ENCODE results near the gene ATXN2L.
"Not testable (repeated sequence)": the region's sequence is repeated elsewhere in the genome, so short reads cannot be mapped to it uniquely, and the experiment has no call there.

Gene ATXN2L

GRCh38 chr16:28845761-28846079, 22.9 kb downstream of the ATXN2L start:
- peak overlapping the region; percentile 97 for H3K27ac Mint-ChIP-seq
- H3K4me1 Mint-ChIP-seq (ENCODE audit: low read depth): peaks cover 29% of the 10 kb centered on the region

GRCh38 chr16:28846080-28846932, 23.5 kb downstream of the ATXN2L start, which contains the start of gene TUFM:
TSS of gene TUFM (minus strand) at chr16:28846348. CDS start at chr16:28846269, 79 bp downstream.
- Mint-ChIP-seq H3K9me3 (no peaks in the 10 kb centered on the region), H3K4me1 (ENCODE audit: low read depth) (peaks cover 29% of the 10 kb centered on the region), H3K27ac (peak within 1 kb of the TSS; percentile 97), H3K36me3 (ENCODE audit: low read depth) (peaks cover 59% of the 10 kb centered on the region), H3K4me3 (peak within 1 kb of the TSS; percentile 98), H3K27me3 (no peaks in the 10 kb centered on the region)
- peak; percentile 97 for DNase-seq

More at GRCh38 chr16:28845761-28846079, 22.9 kb downstream of the ATXN2L start:
- no peak for DNase-seq
- Mint-ChIP-seq H3K36me3 (ENCODE audit: low read depth) (peaks cover 65% of the 10 kb centered on the region), H3K27me3 (no peaks in the 10 kb centered on the region), H3K9me3 (no peaks in the 10 kb centered on the region), H3K4me3 (peak overlapping the region; percentile 98)

- peak; percentile 54 for DNase-seq
- H3K4me3 Mint-ChIP-seq: peak overlapping the region; percentile 98
- peaks cover 29% of the 10 kb centered on the region for H3K4me1 Mint-ChIP-seq (ENCODE audit: low read depth)
- H3K9me3 Mint-ChIP-seq: no peaks in the 10 kb centered on the region
- H3K36me3 Mint-ChIP-seq (ENCODE audit: low read depth): peaks cover 54% of the 10 kb centered on the region
- H3K27me3 Mint-ChIP-seq: no peaks in the 10 kb centered on the region
- H3K27ac Mint-ChIP-seq: peak overlapping the region; percentile 97
Measured at GRCh38 chr16:28846933-28847273, 24.1 kb downstream of the ATXN2L start.

- DNase-seq: no peak
- no peak overlapping the region for H3K4me3 Mint-ChIP-seq
- peaks cover 24% of the 10 kb centered on the region for H3K36me3 Mint-ChIP-seq (ENCODE audit: low read depth)
- H3K9me3 Mint-ChIP-seq: no peaks in the 10 kb centered on the region
- peaks cover 14% of the 10 kb centered on the region for H3K4me1 Mint-ChIP-seq (ENCODE audit: low read depth)
- H3K27ac Mint-ChIP-seq: no peak overlapping the region
- no peaks in the 10 kb centered on the region for H3K27me3 Mint-ChIP-seq
Measured at GRCh38 chr16:28858421-28858820, 35.6 kb downstream of the ATXN2L start.

DNA sequence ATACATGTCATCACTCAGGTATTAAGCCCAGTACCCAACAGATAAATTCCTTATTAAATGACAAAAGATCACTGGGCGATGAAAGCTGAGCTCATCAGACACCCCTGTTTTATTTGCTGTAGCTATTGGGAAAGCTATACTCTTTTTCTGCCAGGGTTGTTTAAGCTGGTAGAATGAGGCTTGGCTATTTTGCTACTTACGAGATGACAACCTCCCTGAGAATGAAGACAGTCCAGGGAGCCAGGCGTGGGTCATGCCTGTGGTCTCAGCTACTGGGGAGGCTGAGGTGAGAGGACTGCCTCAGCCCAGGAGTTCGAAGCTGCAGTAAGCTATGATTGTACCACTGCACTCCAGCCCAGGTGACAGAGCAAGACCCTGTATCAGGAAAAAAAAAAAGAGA, 36.5 kb downstream of the ATXN2L start:
- Mint-ChIP-seq H3K27me3 (no peaks in the 10 kb centered on the region), H3K27ac (no peak overlapping the region), H3K4me1 (ENCODE audit: low read depth) (peaks cover 16% of the 10 kb centered on the region), H3K9me3 (no peaks in the 10 kb centered on the region), H3K36me3 (ENCODE audit: low read depth) (peaks cover 29% of the 10 kb centered on the region), H3K4me3 (no peak overlapping the region)
- no peak for DNase-seq

DNA sequence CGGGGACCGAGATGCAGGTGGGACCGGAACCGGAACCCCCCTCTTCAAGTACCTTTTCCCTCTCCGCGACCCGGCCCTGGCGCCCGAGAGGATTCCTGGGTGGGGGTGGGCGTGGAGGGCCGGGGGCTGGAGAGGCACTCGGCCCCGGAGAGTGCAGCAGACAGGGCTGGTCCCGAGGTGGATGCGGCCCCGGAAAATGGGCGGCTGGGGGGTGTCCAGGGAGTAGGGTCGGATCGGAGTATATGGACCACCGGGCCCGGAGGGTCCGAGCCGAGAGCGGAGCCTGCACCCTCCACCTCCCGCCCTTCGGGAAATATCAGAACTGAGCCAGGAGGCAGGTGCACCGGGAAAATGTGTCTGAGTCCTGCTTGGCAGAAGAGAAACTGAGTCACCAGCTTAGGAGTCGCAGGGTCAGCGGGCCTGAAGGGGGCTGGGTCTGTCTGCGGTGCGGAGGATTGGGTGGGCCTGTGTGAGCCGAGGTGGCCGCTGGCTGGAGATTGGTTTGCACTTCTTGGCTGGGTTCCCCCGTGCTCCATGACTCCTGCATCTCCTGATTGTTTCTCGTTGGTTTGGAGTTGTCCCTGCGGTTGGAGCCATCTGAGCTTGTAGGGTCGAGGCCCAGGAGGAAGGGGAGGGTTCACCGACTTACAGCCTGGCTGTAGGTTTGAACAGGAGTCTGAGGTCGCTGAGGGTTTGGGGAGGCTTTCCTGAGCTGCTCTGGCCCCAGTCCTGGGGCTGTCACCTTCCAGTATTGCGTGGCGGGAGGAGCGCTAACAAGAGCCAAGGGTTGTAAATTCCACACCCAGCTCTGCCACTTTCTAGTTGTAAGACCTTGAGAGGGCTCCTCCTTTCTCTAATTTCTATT, 41.4 kb downstream of the ATXN2L start:
- Mint-ChIP-seq H3K36me3 (ENCODE audit: low read depth) (peaks cover 54% of the 10 kb centered on the region), H3K27me3 (no peaks in the 10 kb centered on the region), H3K9me3 (no peaks in the 10 kb centered on the region), H3K4me3 (peak overlapping the region; percentile 98), H3K4me1 (ENCODE audit: low read depth) (peaks cover 33% of the 10 kb centered on the region), H3K27ac (peak overlapping the region; percentile 99)
- DNase-seq: no peak

GRCh38 chr16:28865001-28865688, 42.3 kb downstream of the ATXN2L start:
- H3K4me1 Mint-ChIP-seq (ENCODE audit: low read depth): peaks cover 32% of the 10 kb centered on the region
- peak overlapping the region; percentile 99 for H3K27ac Mint-ChIP-seq
- no peaks in the 10 kb centered on the region for H3K9me3 Mint-ChIP-seq

GRCh38 chr16:28865722-28866453, 43.1 kb downstream of the ATXN2L start:
- Mint-ChIP-seq H3K36me3 (ENCODE audit: low read depth) (peaks cover 66% of the 10 kb centered on the region), H3K27ac (peak overlapping the region; percentile 99), H3K9me3 (no peaks in the 10 kb centered on the region), H3K27me3 (no peaks in the 10 kb centered on the region), H3K4me1 (ENCODE audit: low read depth) (peaks cover 30% of the 10 kb centered on the region), H3K4me3 (no peak overlapping the region)
- DNase-seq: no peak

More at GRCh38 chr16:28865001-28865688, 42.3 kb downstream of the ATXN2L start:
- H3K27me3 Mint-ChIP-seq: no peaks in the 10 kb centered on the region
- DNase-seq: no peak
- peak overlapping the region; percentile 98 for H3K4me3 Mint-ChIP-seq
- H3K36me3 Mint-ChIP-seq (ENCODE audit: low read depth): peaks cover 62% of the 10 kb centered on the region

DNA sequence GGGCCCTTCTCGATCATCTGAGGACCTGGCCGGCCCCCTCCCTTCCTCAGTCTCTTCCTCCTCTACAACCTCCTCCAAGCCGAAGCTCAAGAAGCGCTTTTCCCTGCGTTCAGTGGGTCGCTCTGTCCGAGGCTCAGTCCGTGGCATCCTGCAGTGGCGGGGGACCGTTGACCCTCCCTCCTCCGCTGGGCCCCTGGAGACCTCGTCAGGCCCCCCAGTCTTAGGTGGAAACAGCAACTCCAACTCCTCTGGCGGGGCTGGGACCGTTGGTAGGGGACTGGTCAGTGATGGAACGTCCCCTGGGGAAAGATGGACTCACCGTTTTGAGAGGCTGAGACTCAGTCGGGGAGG, 43.6 kb downstream of the ATXN2L start:
- Mint-ChIP-seq H3K4me1 (ENCODE audit: low read depth) (peaks cover 30% of the 10 kb centered on the region), H3K27ac (peak overlapping the region; percentile 71), H3K36me3 (ENCODE audit: low read depth) (peaks cover 71% of the 10 kb centered on the region), H3K4me3 (no peak overlapping the region), H3K9me3 (no peaks in the 10 kb centered on the region), H3K27me3 (no peaks in the 10 kb centered on the region)
- no peak for DNase-seq

DNA sequence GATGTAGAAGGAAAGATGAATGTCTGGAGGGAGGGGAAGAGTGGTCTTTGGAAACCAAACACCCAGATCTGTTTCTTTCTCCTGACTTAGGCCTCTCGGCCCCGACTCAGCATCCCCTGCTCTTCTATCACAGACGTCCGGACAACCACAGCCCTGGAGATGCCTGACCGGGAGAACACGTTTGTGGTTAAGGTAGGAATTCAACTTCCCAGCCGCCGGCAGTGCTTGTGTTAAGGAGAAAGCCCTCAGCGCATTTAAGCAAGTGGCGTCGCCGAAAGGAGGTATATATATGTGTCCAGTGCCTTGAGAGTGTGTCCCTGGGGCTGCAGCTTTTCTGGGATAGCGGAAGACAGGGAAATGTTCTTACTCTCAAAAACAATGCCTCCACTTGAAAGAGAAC, 44.4 kb downstream of the ATXN2L start:
- DNase-seq: no peak
- Mint-ChIP-seq H3K36me3 (ENCODE audit: low read depth) (peaks cover 72% of the 10 kb centered on the region), H3K27ac (peak overlapping the region; percentile 45), H3K27me3 (no peaks in the 10 kb centered on the region), H3K4me1 (ENCODE audit: low read depth) (peaks cover 24% of the 10 kb centered on the region), H3K9me3 (no peaks in the 10 kb centered on the region), H3K4me3 (no peak overlapping the region)

- H3K4me1 Mint-ChIP-seq (ENCODE audit: low read depth): peaks cover 24% of the 10 kb centered on the region
- H3K36me3 Mint-ChIP-seq (ENCODE audit: low read depth): peaks cover 77% of the 10 kb centered on the region
- H3K27me3 Mint-ChIP-seq, DNase-seq, H3K27ac Mint-ChIP-seq, H3K4me3 Mint-ChIP-seq, H3K9me3 Mint-ChIP-seq: not testable (repeated sequence)
Measured at GRCh38 chr16:28867646-28868045, 44.8 kb downstream of the ATXN2L start.

GRCh38 chr16:28869201-28869600, 46.4 kb downstream of the ATXN2L start:
- Mint-ChIP-seq H3K4me1 (ENCODE audit: low read depth) (peaks cover 22% of the 10 kb centered on the region), H3K36me3 (ENCODE audit: low read depth) (peaks cover 81% of the 10 kb centered on the region), H3K27ac (no peak overlapping the region), H3K27me3 (no peaks in the 10 kb centered on the region), H3K9me3 (no peaks in the 10 kb centered on the region), H3K4me3 (no peak overlapping the region)
- DNase-seq: no peak

DNA sequence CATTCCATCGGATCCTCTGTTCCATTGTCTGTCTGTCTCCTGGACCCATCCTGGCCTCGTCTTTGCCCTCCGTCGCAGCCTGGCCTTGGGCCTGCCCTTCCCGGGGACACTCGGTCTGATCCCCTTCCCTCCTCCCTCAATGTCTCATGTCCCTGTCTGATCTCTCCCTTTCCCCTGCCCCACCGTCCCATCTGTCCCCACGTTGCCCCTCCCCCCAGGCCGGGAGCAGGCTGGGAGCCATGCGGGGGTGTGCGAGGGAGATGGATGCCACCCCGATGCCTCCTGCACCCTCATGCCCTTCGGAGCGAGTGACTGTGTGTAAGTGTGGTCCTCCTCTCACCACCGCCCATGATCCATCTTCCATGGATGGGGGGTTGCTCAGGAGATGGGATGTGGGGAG, 50.2 kb downstream of the ATXN2L start:
- Mint-ChIP-seq H3K27ac (no peak overlapping the region), H3K27me3 (no peaks in the 10 kb centered on the region), H3K36me3 (ENCODE audit: low read depth) (peaks cover 64% of the 10 kb centered on the region), H3K4me3 (no peak overlapping the region), H3K4me1 (ENCODE audit: low read depth) (peaks cover 2% of the 10 kb centered on the region), H3K9me3 (no peaks in the 10 kb centered on the region)
- no peak for DNase-seq
